Measurements from ENCODE around the gene QKI. TPM values are rescaled to one million over a fixed set of nuclear protein-coding genes. Genes with fewer than 3 reads are reported as not detected.
"Not testable (repeated sequence)": the region's sequence is repeated elsewhere in the genome, so short reads cannot be mapped to it uniquely, and the experiment has no call there.

The QKI gene
- total RNA-seq, 2 donors from 2014 or later: 87.4 to 95.3 TPM

- Mint-ChIP-seq H3K4me1 (peaks cover 34% of the 10 kb centered on the region), H3K27me3 (no peaks in the 10 kb centered on the region), H3K36me3 (ENCODE audit: low read depth) (no peaks in the 10 kb centered on the region), H3K4me3 (no peak overlapping the region), H3K27ac (peak overlapping the region; percentile 3)
- DNase-seq (no peak), ATAC-seq (no peak)
- no peaks in the 10 kb centered on the region for H3K9me3 ChIP-seq (ENCODE audit: control insufficient read depth, low read length, poor library complexity, severe bottlenecking)
These were observed 9.2 kb downstream of the QKI start for GRCh38 chr6:163423696-163424095.

GRCh38 chr6:163427498-163428254 is 13.2 kb downstream of the QKI start:
- ATAC-seq (no peak), DNase-seq (no peak)
- H3K27ac Mint-ChIP-seq: no peak overlapping the region

DNA sequence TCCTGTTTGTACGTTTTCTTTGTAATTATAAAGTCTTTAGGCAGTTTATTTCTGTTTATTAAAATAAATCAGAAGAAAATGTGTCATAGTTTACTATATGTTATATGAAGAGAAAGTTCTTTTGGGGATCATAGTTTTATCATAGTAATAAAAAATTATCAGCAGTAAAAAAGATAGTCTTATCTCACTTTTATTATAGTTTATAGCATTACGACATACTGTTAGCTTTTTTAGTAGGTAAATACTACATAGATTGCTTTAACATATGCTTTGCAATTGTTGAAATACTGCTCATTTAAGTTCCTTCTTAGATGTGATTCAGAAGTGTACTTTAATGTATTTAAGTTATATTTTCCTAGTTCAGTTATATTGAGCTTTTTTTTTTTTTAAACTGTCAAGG is 13.9 kb downstream of the QKI start:
- DNase-seq (no peak), ATAC-seq (no peak)
- Mint-ChIP-seq H3K27me3 (no peaks in the 10 kb centered on the region), H3K36me3 (ENCODE audit: low read depth) (no peaks in the 10 kb centered on the region), H3K4me3 (no peak overlapping the region), H3K27ac (no peak overlapping the region), H3K4me1 (peaks cover 36% of the 10 kb centered on the region)
- H3K9me3 ChIP-seq (ENCODE audit: control insufficient read depth, low read length, poor library complexity, severe bottlenecking): no peaks in the 10 kb centered on the region

More at GRCh38 chr6:163427498-163428254, 13.2 kb downstream of the QKI start:
- H3K27me3 Mint-ChIP-seq: no peaks in the 10 kb centered on the region
- H3K9me3 ChIP-seq (ENCODE audit: control insufficient read depth, low read length, poor library complexity, severe bottlenecking): no peaks in the 10 kb centered on the region
- H3K36me3 Mint-ChIP-seq (ENCODE audit: low read depth): no peaks in the 10 kb centered on the region
- H3K4me1 Mint-ChIP-seq: peaks cover 33% of the 10 kb centered on the region
- peak overlapping the region; percentile 45 for H3K4me3 Mint-ChIP-seq

DNA sequence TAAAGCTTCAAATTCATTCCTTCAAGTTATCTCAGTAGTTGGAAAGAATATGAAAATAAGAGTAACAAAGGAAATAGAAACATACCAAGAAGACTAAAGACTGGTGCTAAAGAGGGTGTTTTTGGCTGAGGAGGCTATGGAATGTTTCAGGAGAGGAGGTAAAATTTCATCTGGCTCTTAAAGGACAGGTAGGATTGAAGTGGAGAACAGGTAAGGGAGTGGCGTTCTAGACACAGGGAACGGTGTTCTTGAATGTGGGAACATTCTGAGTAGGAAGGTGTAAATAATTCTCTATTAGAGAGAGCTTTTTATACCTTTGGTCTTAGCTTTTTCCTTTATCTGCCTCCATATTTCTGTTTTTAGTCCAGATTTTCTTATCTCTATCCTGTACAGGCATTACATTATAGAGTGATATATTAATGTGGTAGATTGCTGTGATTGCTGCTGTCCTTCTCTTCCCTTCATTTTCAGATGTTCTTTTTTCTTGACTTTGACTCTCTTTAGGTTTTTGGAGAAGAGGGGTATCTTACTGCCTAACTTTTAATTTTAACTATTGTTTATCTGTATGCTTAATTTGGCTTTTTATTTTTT is 15.4 kb downstream of the QKI start:
- ATAC-seq: no peak
- H3K36me3 Mint-ChIP-seq (ENCODE audit: low read depth): no peaks in the 10 kb centered on the region
- no peak overlapping the region for H3K4me3 Mint-ChIP-seq

DNA sequence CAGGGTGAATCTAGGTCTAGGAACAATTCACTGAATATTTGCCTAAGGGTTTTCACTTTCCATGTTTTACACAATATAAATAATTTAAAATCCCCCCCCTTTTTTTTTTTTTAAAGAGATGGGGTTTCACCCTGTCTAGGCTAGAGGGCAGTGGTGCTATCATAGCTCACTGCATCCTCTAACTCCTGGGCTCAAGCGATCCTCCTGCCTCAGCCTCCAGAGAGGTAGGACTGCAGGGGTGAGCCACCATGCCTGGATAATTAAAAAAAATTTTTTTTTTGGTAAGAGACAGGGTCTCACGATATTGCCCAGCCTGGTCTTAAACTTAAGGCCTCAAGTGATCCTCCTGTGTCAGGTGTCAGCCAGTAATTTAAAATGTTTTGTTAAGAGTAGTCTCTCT is 17.8 kb downstream of the QKI start:
- Mint-ChIP-seq H3K4me1 (peaks cover 34% of the 10 kb centered on the region), H3K27ac (no peak overlapping the region), H3K36me3 (ENCODE audit: low read depth) (no peaks in the 10 kb centered on the region), H3K4me3 (no peak overlapping the region), H3K27me3 (no peaks in the 10 kb centered on the region)
- H3K9me3 ChIP-seq (ENCODE audit: control insufficient read depth, low read length, poor library complexity, severe bottlenecking): no peaks in the 10 kb centered on the region
- ATAC-seq: no peak
- no peak for DNase-seq

More for the DNA sequence above, 15.4 kb downstream of the QKI start:
- no peaks in the 10 kb centered on the region for H3K9me3 ChIP-seq (ENCODE audit: control insufficient read depth, low read length, poor library complexity, severe bottlenecking)
- H3K27ac Mint-ChIP-seq: peak overlapping the region; percentile 69
- DNase-seq: no peak
- no peaks in the 10 kb centered on the region for H3K27me3 Mint-ChIP-seq
- peaks cover 31% of the 10 kb centered on the region for H3K4me1 Mint-ChIP-seq

- peak overlapping the region; percentile 3 for H3K27ac Mint-ChIP-seq
These were observed 19.0 kb downstream of the QKI start for GRCh38 chr6:163433486-163433885.

GRCh38 chr6:163435023-163435422 is 20.5 kb downstream of the QKI start:
- H3K4me1 Mint-ChIP-seq: peaks cover 37% of the 10 kb centered on the region
- H3K27ac Mint-ChIP-seq: no peak overlapping the region
- H3K36me3 Mint-ChIP-seq (ENCODE audit: low read depth): no peaks in the 10 kb centered on the region

More at GRCh38 chr6:163433486-163433885, 19.0 kb downstream of the QKI start:
- H3K27me3 Mint-ChIP-seq; DNase-seq; H3K36me3 Mint-ChIP-seq (ENCODE audit: low read depth); ATAC-seq; H3K4me3 Mint-ChIP-seq; H3K9me3 ChIP-seq (ENCODE audit: control insufficient read depth, low read length, poor library complexity, severe bottlenecking): not testable (repeated sequence)
- peaks cover 39% of the 10 kb centered on the region for H3K4me1 Mint-ChIP-seq

GRCh38 chr6:163436843-163437242 is 22.3 kb downstream of the QKI start:
- ATAC-seq (no peak), DNase-seq (no peak)
- H3K4me3 Mint-ChIP-seq: no peak overlapping the region
- H3K9me3 ChIP-seq (ENCODE audit: control insufficient read depth, low read length, poor library complexity, severe bottlenecking): no peaks in the 10 kb centered on the region
- no peaks in the 10 kb centered on the region for H3K36me3 Mint-ChIP-seq (ENCODE audit: low read depth)
- H3K27me3 Mint-ChIP-seq: no peaks in the 10 kb centered on the region
- H3K27ac Mint-ChIP-seq: no peak overlapping the region
- H3K4me1 Mint-ChIP-seq: peaks cover 38% of the 10 kb centered on the region

More at GRCh38 chr6:163435023-163435422, 20.5 kb downstream of the QKI start:
- no peaks in the 10 kb centered on the region for H3K27me3 Mint-ChIP-seq
- H3K4me3 Mint-ChIP-seq: no peak overlapping the region
- ATAC-seq (no peak), DNase-seq (no peak)
- H3K9me3 ChIP-seq (ENCODE audit: control insufficient read depth, low read length, poor library complexity, severe bottlenecking): no peaks in the 10 kb centered on the region

- no peaks in the 10 kb centered on the region for H3K27me3 Mint-ChIP-seq
- H3K9me3 ChIP-seq (ENCODE audit: control insufficient read depth, low read length, poor library complexity, severe bottlenecking): no peaks in the 10 kb centered on the region
- H3K4me1 Mint-ChIP-seq: peaks cover 43% of the 10 kb centered on the region
- H3K27ac Mint-ChIP-seq: no peak overlapping the region
- H3K4me3 Mint-ChIP-seq: no peak overlapping the region
- DNase-seq (no peak), ATAC-seq (peak; percentile 23)
- H3K36me3 Mint-ChIP-seq (ENCODE audit: low read depth): peaks cover 2% of the 10 kb centered on the region
These were observed 22.9 kb downstream of the QKI start for GRCh38 chr6:163437466-163437865.

DNA sequence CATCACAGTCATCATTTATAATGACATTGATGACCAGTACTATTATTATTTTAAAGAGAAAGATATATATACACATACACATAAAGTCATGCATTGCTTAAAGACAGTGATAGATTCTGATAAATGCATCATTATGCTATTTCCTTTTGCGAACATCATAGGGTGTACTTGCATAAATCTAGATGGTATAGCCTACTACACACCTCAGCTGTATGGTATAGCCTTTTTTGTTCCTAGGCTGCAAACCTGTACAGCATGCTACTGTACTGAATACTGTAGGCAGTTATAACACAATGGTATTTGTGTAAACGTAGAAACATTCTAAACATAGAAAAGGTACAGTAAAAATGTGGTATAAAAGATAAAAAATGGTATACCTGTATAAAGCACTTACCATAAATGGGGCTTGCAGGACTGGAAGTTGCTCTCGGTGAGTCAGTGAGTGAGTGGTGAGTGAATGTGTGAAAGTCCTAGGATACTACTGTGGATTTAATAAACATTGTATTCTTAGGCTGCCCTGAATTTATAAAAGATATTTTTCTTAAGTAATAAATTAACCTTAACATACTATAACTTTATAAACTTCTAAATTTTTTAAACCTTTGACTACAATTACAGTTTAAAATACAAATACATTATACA is 23.9 kb downstream of the QKI start:
- Mint-ChIP-seq H3K4me3 (no peak overlapping the region), H3K27ac (no peak overlapping the region), H3K36me3 (ENCODE audit: low read depth) (peaks cover 2% of the 10 kb centered on the region), H3K27me3 (no peaks in the 10 kb centered on the region), H3K4me1 (peaks cover 38% of the 10 kb centered on the region)
- no peaks in the 10 kb centered on the region for H3K9me3 ChIP-seq (ENCODE audit: control insufficient read depth, low read length, poor library complexity, severe bottlenecking)
- DNase-seq (no peak), ATAC-seq (no peak)

- peak in 1 of 3 donors; percentile 13 for DNase-seq
- no peaks in the 10 kb centered on the region for H3K27me3 Mint-ChIP-seq
- peak; percentile 33 for ATAC-seq
- H3K4me3 Mint-ChIP-seq: no peak overlapping the region
- peaks cover 2% of the 10 kb centered on the region for H3K36me3 Mint-ChIP-seq (ENCODE audit: low read depth)
- H3K4me1 Mint-ChIP-seq: peaks cover 39% of the 10 kb centered on the region
- no peaks in the 10 kb centered on the region for H3K9me3 ChIP-seq (ENCODE audit: control insufficient read depth, low read length, poor library complexity, severe bottlenecking)
- no peak overlapping the region for H3K27ac Mint-ChIP-seq
These were observed 24.4 kb downstream of the QKI start for GRCh38 chr6:163438940-163439335.

GRCh38 chr6:163439390-163439789 is 24.9 kb downstream of the QKI start:
- not testable (repeated sequence) for H3K4me3 Mint-ChIP-seq; DNase-seq; H3K36me3 Mint-ChIP-seq (ENCODE audit: low read depth); H3K27ac Mint-ChIP-seq; H3K9me3 ChIP-seq (ENCODE audit: control insufficient read depth, low read length, poor library complexity, severe bottlenecking); H3K27me3 Mint-ChIP-seq; ATAC-seq
- H3K4me1 Mint-ChIP-seq: peaks cover 41% of the 10 kb centered on the region

GRCh38 chr6:163439997-163440396 is 25.5 kb downstream of the QKI start:
- no peak for DNase-seq
- no peaks in the 10 kb centered on the region for H3K9me3 ChIP-seq (ENCODE audit: control insufficient read depth, low read length, poor library complexity, severe bottlenecking)
- Mint-ChIP-seq H3K27ac (no peak overlapping the region), H3K27me3 (no peaks in the 10 kb centered on the region), H3K4me3 (no peak overlapping the region), H3K4me1 (peaks cover 41% of the 10 kb centered on the region), H3K36me3 (ENCODE audit: low read depth) (peaks cover 2% of the 10 kb centered on the region)
- ATAC-seq: no peak
